ENCODE data around the gene NRTN.

GRCh38 chr19:5818594-5818993 lies 13.7 kb downstream of the NRTN start:
- TF ChIP-seq, protein P1, sequence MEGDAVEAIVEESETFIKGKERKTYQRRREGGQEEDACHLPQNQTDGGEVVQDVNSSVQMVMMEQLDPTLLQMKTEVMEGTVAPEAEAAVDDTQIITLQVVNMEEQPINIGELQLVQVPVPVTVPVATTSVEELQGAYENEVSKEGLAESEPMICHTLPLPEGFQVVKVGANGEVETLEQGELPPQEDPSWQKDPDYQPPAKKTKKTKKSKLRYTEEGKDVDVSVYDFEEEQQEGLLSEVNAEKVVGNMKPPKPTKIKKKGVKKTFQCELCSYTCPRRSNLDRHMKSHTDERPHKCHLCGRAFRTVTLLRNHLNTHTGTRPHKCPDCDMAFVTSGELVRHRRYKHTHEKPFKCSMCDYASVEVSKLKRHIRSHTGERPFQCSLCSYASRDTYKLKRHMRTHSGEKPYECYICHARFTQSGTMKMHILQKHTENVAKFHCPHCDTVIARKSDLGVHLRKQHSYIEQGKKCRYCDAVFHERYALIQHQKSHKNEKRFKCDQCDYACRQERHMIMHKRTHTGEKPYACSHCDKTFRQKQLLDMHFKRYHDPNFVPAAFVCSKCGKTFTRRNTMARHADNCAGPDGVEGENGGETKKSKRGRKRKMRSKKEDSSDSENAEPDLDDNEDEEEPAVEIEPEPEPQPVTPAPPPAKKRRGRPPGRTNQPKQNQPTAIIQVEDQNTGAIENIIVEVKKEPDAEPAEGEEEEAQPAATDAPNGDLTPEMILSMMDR (conservative IDR thresholded peaks at IDR 0.05; ENCODE audit: low read length): no peak
- TF ChIP-seq EZH2phosphoT487 (IDR thresholded peaks at IDR 0.05; ENCODE audit: borderline replicate concordance, low read depth, low read length): no peak
